HG03342 (cell line): ENCODE data around the gene FAM193A.

Experiments used
- ATAC-seq: cut with Tn5 transposase; IDR thresholded peaks from one replicate; pipeline ENCODE4 v1.9.1; 2021; ENCODE audit warnings: mild to moderate bottlenecking, moderate library complexity; ENCODE audit not compliant: unreplicated experiment

Gene FAM193A

DNA sequence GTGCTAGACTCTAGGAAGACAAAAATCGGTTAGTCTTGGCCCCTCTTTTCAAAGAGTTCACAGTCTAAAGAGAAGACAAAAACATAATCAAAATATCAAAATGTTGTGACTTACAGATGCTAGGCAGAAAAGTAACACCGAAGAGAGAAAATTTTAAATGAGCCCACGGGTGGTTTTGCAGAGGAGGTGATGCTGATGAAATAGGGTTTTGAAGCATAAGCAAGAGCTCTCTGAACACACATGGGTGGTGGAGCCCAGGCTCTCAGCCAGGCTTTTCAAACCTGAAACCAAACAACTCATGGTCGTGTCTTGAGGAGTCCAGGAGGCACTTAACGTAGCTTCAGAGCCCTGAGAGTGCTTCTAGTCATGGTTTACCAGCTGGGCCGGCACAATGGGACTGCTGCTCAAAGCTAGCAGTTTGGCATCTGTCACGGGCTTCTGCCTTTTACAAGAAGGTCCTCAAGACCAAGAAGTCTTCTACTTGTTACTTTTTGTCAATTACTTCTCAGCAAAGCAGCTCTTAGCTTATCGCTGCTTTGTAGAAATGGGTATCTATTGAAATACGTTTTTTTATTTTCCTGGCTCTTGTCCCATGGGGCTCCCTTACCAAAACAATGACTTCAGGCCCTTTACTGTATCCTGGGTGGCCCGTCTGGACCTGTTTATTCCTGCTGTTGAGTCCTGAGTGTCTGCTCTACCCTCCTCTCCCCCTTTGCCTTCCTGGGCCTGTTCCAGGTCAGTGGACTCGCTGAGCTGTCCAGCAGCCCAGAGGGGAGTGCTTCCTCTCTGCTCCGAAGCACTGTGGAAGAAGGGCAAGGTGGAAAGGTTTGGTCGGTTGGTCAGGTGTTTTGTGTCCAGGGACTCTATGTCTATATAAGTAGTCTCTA lies 150.2 kb downstream of the FAM193A start:
- no peak for ATAC-seq

DNA sequence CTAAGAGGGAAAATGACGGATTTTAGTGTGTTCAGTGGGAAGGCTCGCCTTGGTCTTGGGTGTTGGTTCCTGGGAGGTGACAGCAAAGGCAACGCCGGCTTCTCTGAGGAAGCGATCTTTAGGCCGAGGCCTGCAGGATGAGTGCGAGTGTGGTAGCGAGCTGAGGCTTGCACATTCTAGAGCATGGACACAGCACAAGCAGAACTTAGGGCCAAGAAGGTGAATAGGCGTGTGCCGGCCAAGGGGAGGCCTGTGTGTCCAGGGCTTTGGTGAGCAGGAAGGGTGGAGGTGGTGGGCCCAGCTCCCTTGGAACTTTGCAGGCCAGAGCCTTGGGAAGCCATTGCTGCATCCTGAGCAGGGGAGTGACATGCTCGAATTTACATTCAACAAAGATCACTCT lies 151.8 kb downstream of the FAM193A start:
- ATAC-seq, result no peak

DNA sequence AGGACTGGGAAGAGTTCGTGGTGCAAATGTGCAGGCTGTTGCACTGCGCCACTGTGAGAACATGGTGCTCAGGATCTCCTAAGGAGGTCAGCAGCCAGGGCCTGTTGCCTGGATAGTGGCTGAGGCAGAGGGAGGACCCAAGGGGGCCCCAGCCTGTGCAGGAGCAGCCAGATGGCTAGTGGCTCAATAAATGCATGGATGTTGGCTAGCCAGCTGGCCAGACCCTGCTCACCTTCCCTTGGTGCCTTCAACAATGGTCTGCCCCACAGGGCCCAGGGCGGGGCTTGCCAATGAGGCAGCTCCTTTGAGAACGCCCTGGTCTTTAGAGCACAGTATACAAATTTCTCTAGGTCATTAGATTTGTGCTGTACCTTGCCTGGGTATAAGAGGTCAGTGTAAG lies 152.2 kb downstream of the FAM193A start:
- ATAC-seq, result no peak

DNA sequence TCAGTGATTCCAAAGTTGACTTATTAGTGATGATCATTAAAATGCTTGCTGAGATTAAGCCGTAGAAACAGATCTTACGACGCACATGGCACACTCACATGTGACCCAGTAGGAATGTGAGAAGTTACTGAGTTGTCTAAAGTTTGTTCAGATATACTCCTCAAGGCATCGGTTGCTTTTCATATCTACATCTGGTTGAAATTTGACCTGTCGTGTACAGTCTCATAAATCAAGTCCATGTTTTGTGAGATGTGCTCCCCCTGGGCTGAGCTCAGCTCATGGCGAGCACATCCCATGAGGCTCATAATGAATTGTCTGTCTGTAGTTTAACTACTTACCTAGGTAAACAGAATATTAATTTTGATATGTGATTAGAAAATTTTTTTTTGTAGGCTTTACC lies 152.7 kb downstream of the FAM193A start:
- no peak for ATAC-seq

DNA sequence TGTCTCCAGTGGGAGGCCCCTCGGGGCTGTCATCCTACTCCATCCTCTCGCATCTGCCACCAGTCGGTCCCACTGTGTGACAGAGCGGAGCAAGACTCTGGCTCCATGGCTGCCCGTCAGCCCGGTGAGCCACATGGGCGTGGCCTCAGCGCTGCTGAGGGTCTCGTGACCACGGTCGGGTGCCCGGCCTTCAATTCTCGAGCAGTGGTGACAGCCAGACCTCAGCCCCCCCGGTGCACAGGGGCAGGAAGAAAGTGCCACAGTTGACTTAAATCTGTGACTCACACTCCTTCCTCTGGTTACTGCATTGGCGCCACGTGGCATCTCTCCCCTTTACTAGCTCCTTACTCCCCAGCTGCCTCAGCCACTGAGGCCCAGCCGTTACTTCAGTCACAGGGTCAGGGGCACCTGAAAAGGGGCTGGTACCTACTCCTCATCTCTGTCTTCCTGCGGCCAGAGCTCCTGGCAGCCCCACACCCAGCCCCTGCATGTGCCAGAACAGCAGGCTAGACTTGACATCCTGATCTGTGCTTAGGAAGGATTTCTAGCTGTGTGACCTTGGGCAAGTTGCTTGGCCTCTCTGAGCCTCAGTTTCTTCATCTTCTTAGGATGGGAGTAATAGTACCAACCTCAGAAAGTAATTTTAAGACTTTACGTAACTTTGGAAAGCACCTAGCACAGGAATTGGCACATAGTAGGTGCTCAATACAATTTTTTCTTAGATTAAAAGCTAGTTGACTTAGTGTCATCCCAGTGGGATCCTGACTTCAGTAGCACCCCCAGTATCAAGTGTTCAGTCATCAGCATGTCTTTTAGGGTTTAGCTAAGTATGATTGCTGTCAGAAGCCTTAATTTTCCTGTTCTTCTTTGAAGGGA lies 153.6 kb downstream of the FAM193A start:
- no peak for ATAC-seq

DNA sequence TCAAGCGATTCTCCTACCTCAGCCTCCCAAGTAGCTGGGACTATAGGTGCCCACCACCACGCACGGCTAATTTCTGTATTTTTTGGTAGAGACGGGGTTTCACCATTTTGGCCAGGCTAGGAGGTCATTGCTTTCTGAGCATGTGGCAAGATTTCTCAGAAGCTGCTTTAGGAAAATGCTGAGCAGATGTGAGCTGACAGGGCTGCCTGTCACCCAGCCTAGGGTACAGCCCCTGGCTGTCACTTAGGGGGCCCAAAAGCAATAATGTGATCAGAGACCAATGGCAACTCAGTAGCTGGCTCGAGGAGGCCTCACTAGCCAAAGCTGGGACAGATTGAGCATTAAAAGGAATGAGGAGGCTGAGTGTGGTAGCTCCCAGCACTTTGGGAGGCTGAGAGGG lies 154.9 kb downstream of the FAM193A start:
- ATAC-seq, result no peak

DNA sequence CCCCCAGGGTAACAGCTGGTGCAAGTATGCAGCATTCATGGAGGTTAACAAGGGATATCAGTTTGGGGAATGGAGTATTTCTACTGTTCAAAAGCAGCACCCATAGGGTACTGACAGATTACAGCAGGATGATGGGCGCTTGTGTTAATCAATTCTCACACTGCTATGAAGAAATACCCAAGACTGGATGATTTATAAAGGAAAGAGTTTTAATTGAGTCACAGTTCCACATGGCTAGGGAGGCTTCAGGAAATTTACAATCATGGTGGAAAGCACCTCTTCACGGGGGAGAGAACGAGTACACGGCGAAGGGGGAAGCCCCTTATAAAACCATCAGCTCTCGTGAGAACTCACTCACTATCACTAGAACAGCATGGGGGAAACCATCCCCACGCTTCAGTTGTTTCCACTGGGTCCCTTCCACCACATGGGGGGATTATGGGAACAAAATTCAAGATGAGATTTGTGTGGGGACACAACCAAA lies 155.5 kb downstream of the FAM193A start:
- no peak for ATAC-seq

DNA sequence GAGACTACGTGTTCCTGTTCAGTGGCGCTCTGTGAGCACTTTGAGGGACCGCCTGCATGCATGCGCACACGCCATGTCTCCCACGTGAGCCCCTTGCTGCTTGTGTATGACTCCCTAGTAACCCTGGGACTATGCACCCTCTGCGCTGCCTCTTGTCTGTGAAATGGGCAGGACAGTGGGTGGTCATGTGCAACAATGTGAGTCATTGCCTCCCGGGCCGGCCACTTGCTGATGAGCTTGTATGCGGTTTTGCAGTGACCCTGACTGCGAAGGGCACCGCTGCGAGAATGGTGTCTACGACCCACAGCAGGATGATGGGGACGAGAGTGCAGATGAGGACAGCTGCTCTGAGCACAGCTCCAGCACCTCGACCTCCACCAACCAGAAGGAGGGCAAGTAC lies 158.2 kb downstream of the FAM193A start:
- ATAC-seq, result no peak

DNA sequence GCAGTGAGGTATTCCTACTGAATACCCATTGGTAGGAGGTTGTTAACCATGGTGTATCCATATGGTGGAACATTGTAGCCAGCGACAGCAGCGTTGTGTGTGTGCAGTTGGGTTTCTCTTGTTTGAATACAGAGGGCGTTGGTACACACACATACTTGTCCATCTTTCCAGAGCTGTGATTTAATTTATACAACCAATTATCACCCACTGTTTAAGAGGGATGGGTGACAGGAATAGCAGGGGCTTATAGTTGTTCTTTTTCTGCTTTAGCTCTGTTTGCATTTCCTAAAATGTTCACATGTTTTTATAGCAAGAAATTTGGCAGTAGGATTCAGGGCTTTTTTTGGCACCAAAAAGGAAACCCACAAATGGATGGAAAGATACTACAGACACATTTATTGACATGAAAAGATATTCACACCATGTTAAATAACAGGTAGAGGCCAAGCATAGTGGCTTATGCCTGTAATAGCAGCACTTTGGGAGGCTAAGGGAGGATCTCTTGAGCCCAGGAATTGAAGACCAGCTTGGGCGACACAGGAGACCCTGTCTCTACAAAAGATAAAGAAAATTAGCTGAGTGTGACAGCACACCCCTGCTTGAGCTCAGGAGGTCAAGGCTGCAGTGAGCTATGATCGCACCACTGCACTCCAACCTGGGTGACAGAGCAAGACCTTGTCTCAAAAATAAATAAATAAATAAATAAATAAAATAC lies 159.1 kb downstream of the FAM193A start:
- no peak for ATAC-seq

DNA sequence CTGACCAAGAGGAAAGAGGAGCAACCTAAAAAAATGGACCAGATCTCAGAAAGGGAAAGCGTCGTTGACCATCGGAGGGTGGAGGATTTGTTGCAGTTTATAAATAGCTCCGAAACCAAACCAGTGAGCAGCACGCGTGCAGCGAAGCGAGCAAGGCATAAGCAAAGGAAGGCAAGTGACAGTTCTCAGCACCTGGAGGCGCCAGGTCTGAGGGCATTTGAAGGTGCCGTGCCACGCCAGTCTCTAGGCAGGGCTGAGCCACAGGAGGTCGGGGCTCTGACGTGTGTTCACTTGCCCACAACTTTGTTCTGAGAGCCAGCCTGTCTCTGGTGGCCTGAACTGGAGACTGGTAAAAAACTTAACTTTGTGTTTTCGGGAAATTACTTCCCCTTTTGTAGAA lies 160.0 kb downstream of the FAM193A start:
- peak; percentile 89 for ATAC-seq

DNA sequence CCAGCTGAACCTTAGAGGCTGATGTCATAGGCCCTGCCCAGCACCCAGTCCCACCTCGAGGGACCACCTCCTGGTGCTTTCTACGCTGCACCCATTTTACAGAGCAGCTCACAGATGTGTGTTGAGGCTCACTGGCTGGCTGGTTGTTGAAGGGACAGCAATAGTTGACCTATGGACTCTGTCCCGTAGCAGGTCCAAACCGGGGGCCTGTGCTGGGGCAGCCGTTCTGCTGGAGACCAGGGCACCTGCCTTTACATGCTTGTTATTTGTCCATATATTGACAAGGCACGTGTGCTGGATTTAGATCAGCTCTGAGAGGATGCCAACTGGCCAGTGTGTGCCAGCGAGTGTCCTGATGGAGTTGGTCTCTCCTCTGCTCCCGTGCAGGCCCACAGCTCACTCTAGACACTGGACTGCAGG lies 161.6 kb downstream of the FAM193A start:
- no peak for ATAC-seq

DNA sequence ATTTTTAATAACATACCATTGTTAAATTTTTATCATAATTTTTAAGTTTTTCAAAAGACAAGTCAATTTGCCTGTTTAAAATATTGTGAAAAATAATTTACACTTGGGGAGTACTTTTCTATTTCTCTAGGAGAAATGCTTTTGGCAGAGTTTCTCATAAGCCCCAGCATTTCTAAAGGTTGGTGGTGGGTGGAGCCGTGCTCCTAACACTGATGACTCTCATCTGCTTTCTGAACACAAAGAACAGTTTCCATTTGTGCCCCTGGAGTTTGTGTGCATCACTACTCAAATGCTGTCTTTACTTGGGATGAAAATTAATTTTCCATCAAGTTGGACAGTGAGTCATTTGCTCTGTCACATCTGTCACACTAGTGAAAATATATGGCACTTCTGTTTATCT lies 162.1 kb downstream of the FAM193A start:
- ATAC-seq, result no peak

DNA sequence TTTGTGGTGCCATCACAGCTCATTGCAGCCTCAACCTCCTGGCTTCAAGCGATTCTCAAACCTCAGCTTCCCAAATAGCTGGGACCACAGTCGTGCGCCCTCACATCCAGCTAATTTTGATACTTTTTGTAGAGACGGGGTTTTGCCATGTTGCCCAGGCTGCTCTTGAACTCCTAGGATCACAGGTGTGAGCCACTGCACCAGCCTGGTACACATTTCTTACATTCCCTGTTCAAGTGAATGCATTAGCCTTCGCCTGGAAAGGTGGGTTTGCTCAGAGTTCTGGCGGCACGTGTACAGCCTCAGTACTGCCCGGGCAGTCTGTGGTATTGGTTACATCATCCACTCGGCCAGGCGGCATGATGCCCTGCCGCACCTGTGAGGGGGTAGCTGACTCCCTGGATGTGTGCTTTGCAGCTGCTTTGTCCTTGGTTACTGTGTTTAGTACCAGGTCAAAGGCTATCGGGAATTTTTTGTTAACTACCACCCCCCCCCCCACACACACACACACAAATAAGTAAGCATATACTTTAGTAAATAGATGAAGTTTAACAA lies 162.6 kb downstream of the FAM193A start:
- no peak for ATAC-seq

DNA sequence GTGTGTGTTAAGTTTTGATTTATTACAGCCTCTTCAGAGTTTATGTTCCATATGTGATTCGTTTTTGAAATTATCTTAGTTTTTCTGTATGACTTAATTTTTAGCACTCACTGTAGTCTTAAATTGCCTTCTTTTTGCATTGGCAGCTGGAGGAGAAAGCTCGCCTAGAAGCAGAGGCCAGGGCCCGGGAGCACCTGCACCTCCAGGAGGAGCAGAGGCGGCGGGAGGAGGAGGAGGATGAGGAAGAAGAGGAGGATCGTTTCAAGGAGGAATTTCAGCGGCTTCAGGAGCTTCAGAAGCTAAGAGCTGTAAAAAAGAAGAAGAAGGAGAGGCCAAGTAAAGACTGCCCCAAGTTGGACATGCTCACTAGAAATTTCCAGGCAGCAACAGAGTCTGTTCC lies 163.1 kb downstream of the FAM193A start:
- no peak for ATAC-seq

DNA sequence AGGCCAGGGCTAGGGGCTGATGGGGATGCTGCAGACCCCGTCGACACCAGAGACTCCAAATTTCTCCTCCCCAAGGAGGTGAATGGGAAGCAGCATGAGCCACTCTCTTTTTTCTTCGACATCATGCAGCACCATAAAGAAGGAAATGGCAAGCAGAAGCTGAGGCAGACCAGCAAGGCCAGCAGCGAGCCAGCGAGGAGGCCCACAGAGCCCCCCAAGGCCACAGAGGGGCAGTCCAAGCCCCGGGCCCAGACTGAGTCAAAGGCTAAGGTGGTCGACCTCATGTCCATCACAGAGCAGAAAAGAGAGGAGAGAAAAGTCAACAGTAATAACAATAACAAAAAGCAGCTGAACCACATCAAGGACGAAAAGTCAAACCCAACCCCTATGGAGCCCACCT lies 163.6 kb downstream of the FAM193A start:
- no peak for ATAC-seq

DNA sequence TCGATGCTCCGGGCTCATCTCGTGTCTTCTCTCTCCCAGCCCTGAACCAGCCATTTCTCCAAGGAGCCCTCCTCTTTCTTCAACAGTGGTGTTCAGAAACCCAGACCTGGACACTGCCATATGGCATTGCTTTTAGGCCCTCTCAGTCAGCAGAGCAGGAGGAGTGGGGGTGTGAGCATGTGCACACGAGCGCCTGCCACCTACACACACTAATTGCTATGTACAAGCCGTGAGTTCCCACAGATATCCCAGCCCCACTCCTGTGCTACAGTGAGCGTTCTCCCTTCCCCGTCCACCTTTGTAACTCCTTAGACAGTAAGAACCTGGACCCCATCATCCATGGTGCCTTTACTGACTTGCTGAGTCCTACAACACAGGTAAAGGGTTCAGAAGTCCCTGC lies 165.9 kb downstream of the FAM193A start:
- no peak for ATAC-seq

DNA sequence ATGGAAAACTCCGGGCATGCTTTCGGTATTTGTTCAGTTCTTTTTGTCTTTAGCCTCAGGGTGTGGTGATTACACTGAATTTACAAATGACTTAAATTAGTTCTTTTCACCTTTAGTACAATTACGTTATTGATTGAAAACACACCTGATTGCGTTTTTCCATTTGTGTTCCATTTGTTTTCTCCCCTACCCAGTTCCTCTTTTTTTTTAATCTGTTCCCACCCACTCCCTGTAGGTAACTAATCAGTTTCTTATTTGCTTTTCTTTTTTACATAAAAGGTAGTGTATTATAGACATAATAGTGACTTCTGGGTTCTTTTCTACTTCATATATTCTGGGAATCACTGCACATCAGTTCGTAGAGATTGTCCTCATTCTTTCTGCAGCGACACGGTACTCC lies 166.3 kb downstream of the FAM193A start:
- no peak for ATAC-seq

DNA sequence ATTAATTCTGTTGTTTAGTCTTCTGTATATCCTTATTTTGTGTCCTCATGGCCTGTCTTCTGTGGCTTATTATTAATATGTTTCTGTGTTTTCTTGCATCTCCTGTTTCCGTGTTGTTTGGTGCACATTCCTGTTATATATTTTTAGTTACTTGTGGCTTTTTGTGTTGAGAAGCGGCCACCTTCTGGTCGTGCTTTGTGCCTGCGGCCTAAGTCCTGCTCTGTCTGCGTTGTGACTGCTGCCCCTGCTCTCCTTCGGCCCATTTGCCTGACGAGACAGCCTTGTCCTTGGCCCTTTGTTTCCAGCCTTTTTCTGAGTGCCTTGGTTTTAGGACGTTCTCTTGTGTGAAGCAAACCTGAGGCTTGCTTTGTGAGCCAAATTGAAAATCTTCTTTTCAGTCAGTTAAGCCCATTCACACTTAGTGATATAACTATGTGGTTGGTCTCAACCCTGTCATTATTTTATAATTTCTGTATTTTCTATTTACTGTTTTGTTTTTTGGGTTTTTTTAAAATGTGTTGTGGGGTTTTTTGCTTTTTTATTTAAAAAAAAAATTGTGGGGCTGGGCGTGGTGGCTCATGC lies 175.9 kb downstream of the FAM193A start:
- ATAC-seq, result no peak

DNA sequence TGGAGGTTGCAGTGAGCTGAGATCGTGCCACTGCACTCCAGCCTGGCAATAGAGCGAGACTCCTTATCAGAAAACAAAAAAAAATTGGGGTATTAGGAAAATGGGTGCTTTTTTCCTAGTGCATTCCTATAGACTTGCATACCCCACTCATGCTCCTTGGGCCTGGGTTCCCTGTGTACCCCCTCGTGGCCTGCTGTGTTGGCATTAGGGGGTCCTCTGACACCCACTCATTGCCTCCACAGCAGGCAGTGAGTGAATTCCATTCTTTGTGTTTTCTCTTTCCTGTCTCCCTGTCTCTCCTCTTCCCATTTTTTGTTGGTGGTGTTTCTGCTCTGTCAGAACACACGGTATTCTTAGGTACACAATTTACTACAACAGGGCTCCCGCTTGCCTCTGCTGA lies 176.9 kb downstream of the FAM193A start:
- no peak for ATAC-seq

DNA sequence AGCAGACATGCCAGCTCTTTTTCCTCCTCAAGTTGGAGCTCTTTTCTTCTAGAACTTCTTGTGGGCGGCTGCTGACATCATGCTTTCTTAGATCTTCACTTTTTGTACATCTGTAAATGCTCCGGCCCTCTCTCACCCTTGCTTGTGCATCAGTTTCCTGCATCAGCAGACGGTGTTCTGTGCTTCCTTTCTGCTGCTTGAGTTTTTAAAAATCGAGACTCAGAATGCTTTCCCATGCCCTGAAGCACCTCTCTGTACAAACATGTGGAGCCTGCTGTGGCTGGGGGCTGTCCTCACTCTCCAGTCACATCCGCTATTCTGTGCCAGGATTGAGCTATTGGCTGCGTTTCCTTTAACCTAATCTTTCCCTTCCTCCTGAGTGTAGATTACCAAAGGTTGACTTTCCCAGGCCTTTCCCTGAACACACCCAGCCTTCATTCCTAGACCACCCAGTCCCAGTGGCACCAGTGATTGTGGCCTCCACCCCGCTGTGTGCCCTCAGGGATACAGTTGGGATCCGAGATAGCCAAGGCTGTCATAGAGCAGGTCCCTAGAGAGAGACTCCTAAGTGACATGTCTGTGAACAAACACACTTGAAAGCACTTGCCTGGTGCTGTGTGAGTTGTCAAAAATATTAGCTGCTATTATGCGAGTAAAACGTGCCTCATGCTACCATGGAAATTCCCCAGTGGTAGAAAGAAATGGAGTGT lies 177.8 kb downstream of the FAM193A start:
- ATAC-seq, result no peak
